Ovary (tissue), 9 donors: Measurements from ENCODE around the gene SLC6A16. TPM values are rescaled to one million over a fixed set of nuclear protein-coding genes. Genes with fewer than 3 reads are reported as not detected.

ENCODE experiments used
- DNase-seq, 5 donors: peaks; one replicate each; pipeline ENCODE4 v3.0.0-alpha.2; 2019 to 2020
- H3K27ac ChIP-seq, 2 donors: fragments of 200-600 bp; one replicate each; pipeline versions ENCODE4 v1.5.1 to v1.8.0; 2019 to 2022
- H3K27me3 ChIP-seq: fragments of 200-600 bp; one replicate; pipeline ENCODE4 v1.8.0; 2022
- H3K36me3 ChIP-seq: fragments of 200-600 bp; sonication (generic); one replicate; pipeline ENCODE4 v1.5.1; 2019
- H3K4me1 ChIP-seq: one replicate; pipeline ENCODE4 v1.8.1; 2013; ENCODE audit warnings: mild to moderate bottlenecking, moderate library complexity; ENCODE audit not compliant: insufficient read depth
- H3K4me3 ChIP-seq: fragments of 200-600 bp; sonication (generic); one replicate; pipeline ENCODE4 v1.5.1; 2017
- H3K9me3 ChIP-seq, 2 donors: fragments of 200-600 bp in 1 of 2; sonication (generic) in 1 of 2; one replicate each; pipeline versions ENCODE4 v1.5.1 to v1.8.1; 2013 to 2019; ENCODE audit warnings: mild to moderate bottlenecking in 1 of 2, moderate library complexity in 1 of 2
- CTCF ChIP-seq, 3 donors: fragments of 450-650 bp in 2 of 3; fragments of 200-600 bp in 1 of 3; IDR thresholded peaks; one replicate each; pipeline versions ENCODE4 v1.5.1 to v1.8.0; 2016 to 2022; ENCODE audit warnings: antibody characterized with exemption in 3 of 3, mild to moderate bottlenecking in 1 of 3
- EP300 ChIP-seq: sonication (generic); formaldehyde crosslinking; IDR thresholded peaks from one replicate; pipeline ENCODE4 v1.6.1; 2017; ENCODE audit warnings: antibody characterized with exemption
- POLR2A ChIP-seq: fragments of 450-650 bp; IDR thresholded peaks from one replicate; pipeline ENCODE4 v1.6.1; 2017; ENCODE audit warnings: antibody characterized with exemption, mild to moderate bottlenecking, moderate library complexity
- WGBS, 3 donors: extraction: QIAGEN DNeasy Blood & Tissue Kit in 1 of 3; methylation state at CpG; one replicate each; pipeline versions ENCODE4 v1.1.5 to v1.1.7; 2013 to 2017; 5-methylcytosine and 5-hydroxymethylcytosine counted together
- intact Hi-C, 4 donors: fragments of 100-400 bp; cut with DNase I; formaldehyde crosslinking; loops; one replicate each; pipeline versions ENCODE4 v1.11.0 to v1.15.1; 2022 to 2023
- microRNA-seq, 3 donors: library from miRNA; unstranded; fragments of <30 nt; microRNA quantifications; one replicate each; pipeline versions ENCODE4 to v1.2.0, GENCODE V29; 2019 to 2020
- polyA plus RNA-seq, 2 donors: library from polyadenylated mRNA; stranded (reverse); fragments of 200-250 nt in 1 of 2; fragments of 350-450 nt in 1 of 2; fragmentation: Illumina TruSeq in 1 of 2; extraction: RNeasy Lipid Tissue Mini Kit (QIAGEN cat#74804) in 1 of 2; gene quantifications; one replicate each; pipeline ENCODE4 v1.2.3, GENCODE V29; 2013 to 2014
- small RNA-seq: library from RNA; depleted of rRNA; stranded (forward); fragments of <200 nt; gene quantifications from one replicate; pipeline ENCODE3, GENCODE V24; 2016
- total RNA-seq, 7 donors: library from RNA; depleted of rRNA in 2 of 7; stranded (reverse); fragments of >200 nt in 2 of 7; fragmentation: NEBNext Ultra II Directional in 3 of 7; extraction: Animal tissue kit (Norgen Biotek cat#: 25700) in 3 of 7; gene quantifications; one replicate each; pipeline versions ENCODE4 v1.1.0 to v1.2.4, GENCODE V29; 2016 to 2023
- donor health status: DM: no; HTN: no; CAD: no; lungs with moderate emphysema.
- donor health status: DM: no; HTN: no; CAD: no.
- donor health status: Bipolar disorder and iron deficiency.
- donor health status: DM: yes; HTN: yes; CAD: no.
- donor health status: DM: no; HTN: no; CAD: no.
- donor health status: DM: yes; HTN: yes; CAD: no.

SLC6A16 gene
- total and polyA plus RNA-seq, 9 donors: 1.8 to 9.3 (median 4.6) TPM

- intact Hi-C loops: no loop called here
- WGBS, 3 donors: 91 to 94% (median 93%) methylated on average over 9 of the region's 9 CpGs
- Histone ChIP-seq H3K27me3 (no peaks in the 10 kb centered on the region), H3K9me3 (no peaks in the 10 kb centered on the region), H3K4me1 (no peaks in the 10 kb centered on the region), H3K27ac (no peak overlapping the region), H3K36me3 (no peaks in the 10 kb centered on the region), H3K4me3 (no peak overlapping the region)
- TF ChIP-seq CTCF (IDR thresholded peaks at IDR 0.05) (no peak), POLR2A (no peak), EP300 (no peak)
- no peak for DNase-seq
These were observed 80.7 kb downstream of the SLC6A16 start for GRCh38 chr19:49244256-49244655.

- DNase-seq: no peak
- 83 to 86% (median 85%) methylated on average over 11 of the region's 11 CpGs for WGBS, 3 donors
- intact Hi-C loops: no loop called here
- Histone ChIP-seq H3K9me3 (no peaks in the 10 kb centered on the region), H3K27me3 (no peaks in the 10 kb centered on the region), H3K36me3 (no peaks in the 10 kb centered on the region), H3K4me1 (no peaks in the 10 kb centered on the region), H3K4me3 (no peak overlapping the region), H3K27ac (no peak overlapping the region)
- TF ChIP-seq POLR2A (no peak), EP300 (no peak), CTCF (IDR thresholded peaks at IDR 0.05) (no peak)
These were observed 81.3 kb downstream of the SLC6A16 start for GRCh38 chr19:49243726-49244125.

DNA sequence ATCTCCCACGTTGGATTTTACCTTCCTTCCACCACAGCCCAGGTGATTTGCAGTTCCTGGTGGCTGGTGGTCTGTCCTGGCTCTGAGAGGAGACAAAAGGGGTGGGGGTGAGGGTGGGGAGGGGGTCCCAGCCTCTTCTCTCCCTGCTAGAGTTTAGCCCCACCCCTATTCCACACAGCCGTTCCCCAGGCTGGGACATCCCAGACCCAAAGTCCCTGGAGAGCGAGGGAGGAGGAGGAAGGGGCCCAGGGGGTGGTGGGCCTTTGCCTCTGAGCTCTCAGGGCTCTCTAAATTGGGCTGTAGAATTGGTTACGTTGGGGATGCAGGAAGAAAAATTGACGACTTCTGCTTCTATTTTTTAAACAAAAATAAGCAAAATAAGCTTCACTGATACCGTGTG, 81.9 kb downstream of the SLC6A16 start:
- H3K27me3 ChIP-seq: no peaks in the 10 kb centered on the region
- no peak overlapping the region for H3K4me3 ChIP-seq
- no peak for DNase-seq
- intact Hi-C loops: no loop called here
- TF ChIP-seq CTCF (IDR thresholded peaks at IDR 0.05): no peak
- TF ChIP-seq POLR2A: no peak
- no peak for TF ChIP-seq EP300
- WGBS, 3 donors: 37 to 41% (median 39%) methylated on average over 6 of the region's 6 CpGs
- H3K36me3 ChIP-seq: no peaks in the 10 kb centered on the region
- no peaks in the 10 kb centered on the region for H3K4me1 ChIP-seq
- H3K27ac ChIP-seq: no peak overlapping the region
- H3K9me3 ChIP-seq: no peaks in the 10 kb centered on the region

DNA sequence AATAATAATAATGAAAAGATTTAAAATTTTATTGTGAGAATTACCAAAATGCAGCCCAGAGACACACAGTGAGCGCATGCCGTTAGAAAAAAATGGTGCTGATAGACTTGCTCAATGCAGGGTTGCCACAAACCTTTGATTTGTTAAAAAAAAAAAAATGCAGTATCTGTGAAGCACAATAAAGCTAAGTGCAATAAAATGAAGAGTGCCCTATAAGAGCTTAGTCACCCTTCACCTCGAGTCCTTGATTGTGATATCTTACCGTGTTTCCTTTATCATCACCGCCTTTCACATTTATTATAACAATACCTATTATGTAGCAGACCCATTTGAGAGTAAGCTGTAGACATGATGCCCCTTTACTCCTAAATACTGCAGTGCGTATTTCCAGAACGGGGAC, 83.2 kb downstream of the SLC6A16 start:
- WGBS, 3 donors: 78 to 88% (median 81%) methylated on average over 7 of the region's 7 CpGs
- no peaks in the 10 kb centered on the region for H3K9me3 ChIP-seq
- no peak overlapping the region for H3K4me3 ChIP-seq
- no peaks in the 10 kb centered on the region for H3K36me3 ChIP-seq
- no peak overlapping the region for H3K27ac ChIP-seq
- intact Hi-C loops: no loop called here
- DNase-seq: no peak
- no peaks in the 10 kb centered on the region for H3K4me1 ChIP-seq
- H3K27me3 ChIP-seq: no peaks in the 10 kb centered on the region
- TF ChIP-seq EP300 (no peak), POLR2A (no peak), CTCF (IDR thresholded peaks at IDR 0.05) (no peak)

Small RNA genes within 50 kb of the gene (microRNA-seq; reads per million reads assigned to microRNA genes)
- gene MIR4324: 0.16 to 0.38 (median 0.18) reads per million in 3 donors

Small RNA genes within 50 kb of the gene (small RNA-seq; reads per million reads assigned to genes)
- gene MIR4324: not detected

Other genes with a start within 250 kb of the SLC6A16 start
- 100 to 1,000 TPM; 181 to 284 (median 252) TPM for gene SNRNP70, start 239.7 kb downstream of the SLC6A16 start, total RNA-seq
- gene SNRNP70, start 239.7 kb downstream of the SLC6A16 start, polyA plus RNA-seq: 100 to 1,000 TPM; 133 to 366 TPM
- gene LIN7B, start 210.8 kb downstream of the SLC6A16 start, total RNA-seq: 1 to 10 TPM; 6.6 to 9.8 (median 8.5) TPM
- 1 to 10 TPM in 1 of 2 donors, under 1 TPM in 1; 0.82 to 8.9 TPM for gene LIN7B, start 210.8 kb downstream of the SLC6A16 start, polyA plus RNA-seq
- gene C19orf73, start 206.0 kb downstream of the SLC6A16 start, total RNA-seq: 1 to 10 TPM in 1 of 7 donors, under 1 TPM in 3, not detected in 3; 0.45 to 1.5 (median 0.46) TPM
- under 1 TPM in 1 of 2 donors, not detected in 1; 0.42 TPM for gene C19orf73, start 206.0 kb downstream of the SLC6A16 start, polyA plus RNA-seq
- gene PPFIA3, start 205.6 kb downstream of the SLC6A16 start, total RNA-seq: 1 to 10 TPM in 6 of 7 donors, under 1 TPM in 1; 0.72 to 6.1 (median 3.2) TPM
- gene PPFIA3, start 205.6 kb downstream of the SLC6A16 start, polyA plus RNA-seq: 1 to 10 TPM in 1 of 2 donors, under 1 TPM in 1; 0.55 to 5.8 TPM
- gene HRC, start 169.8 kb downstream of the SLC6A16 start, total RNA-seq: 1 to 10 TPM in 5 of 7 donors, under 1 TPM in 2; 0.36 to 3.0 (median 2.1) TPM
- gene HRC, start 169.8 kb downstream of the SLC6A16 start, polyA plus RNA-seq: 10 to 100 TPM in 1 of 2 donors, 1 to 10 TPM in 1; 4.0 to 10.5 TPM
- 10 to 100 TPM in 2 of 7 donors, 1 to 10 TPM in 5; 1.2 to 12.2 (median 8.2) TPM for gene TRPM4, start 167.4 kb downstream of the SLC6A16 start, total RNA-seq
- gene TRPM4, start 167.4 kb downstream of the SLC6A16 start, polyA plus RNA-seq: 1 to 10 TPM; 1.1 to 5.1 TPM
- 10 to 100 TPM in 1 of 7 donors, 1 to 10 TPM in 6; 1.5 to 11.6 (median 5.4) TPM for gene CD37, start 10.2 kb upstream of the SLC6A16 start, total RNA-seq
- gene CD37, start 10.2 kb upstream of the SLC6A16 start, polyA plus RNA-seq: 10 to 100 TPM in 1 of 2 donors, 1 to 10 TPM in 1; 3.5 to 21.5 TPM
- gene TEAD2, start 37.2 kb upstream of the SLC6A16 start, total RNA-seq: 10 to 100 TPM; 27.8 to 63.1 (median 47.3) TPM
- gene TEAD2, start 37.2 kb upstream of the SLC6A16 start, polyA plus RNA-seq: 10 to 100 TPM; 34.0 to 38.4 TPM
- 1 to 10 TPM in 5 of 7 donors, under 1 TPM in 1, not detected in 1; 0.22 to 2.4 (median 1.3) TPM for gene DKKL1, start 38.7 kb upstream of the SLC6A16 start, total RNA-seq
- gene DKKL1, start 38.7 kb upstream of the SLC6A16 start, polyA plus RNA-seq: under 1 TPM; 0.35 to 0.42 TPM
- gene KASH5, start 63.1 kb upstream of the SLC6A16 start, total RNA-seq: under 1 TPM in 1 of 7 donors, not detected in 6; 0.23 TPM
- under 1 TPM in 1 of 2 donors, not detected in 1; 0.15 TPM for gene KASH5, start 63.1 kb upstream of the SLC6A16 start, polyA plus RNA-seq
- not detected for gene PTH2, start 98.2 kb upstream of the SLC6A16 start, total RNA-seq
- not detected for gene PTH2, start 98.2 kb upstream of the SLC6A16 start, polyA plus RNA-seq
- not detected for gene GFY, start 100.2 kb upstream of the SLC6A16 start, total RNA-seq
- gene GFY, start 100.2 kb upstream of the SLC6A16 start, polyA plus RNA-seq: not detected
- gene SLC17A7, start 116.3 kb upstream of the SLC6A16 start, total RNA-seq: under 1 TPM in 5 of 7 donors, not detected in 2; 0.15 to 0.57 (median 0.17) TPM
- gene SLC17A7, start 116.3 kb upstream of the SLC6A16 start, polyA plus RNA-seq: 1 to 10 TPM in 1 of 2 donors, under 1 TPM in 1; 0.19 to 2.5 TPM
- gene PIH1D1, start 126.6 kb upstream of the SLC6A16 start, total RNA-seq: 10 to 100 TPM; 42.6 to 69.4 (median 58.5) TPM
- gene PIH1D1, start 126.6 kb upstream of the SLC6A16 start, polyA plus RNA-seq: 10 to 100 TPM; 28.6 to 63.5 TPM
- 10 to 100 TPM; 15.8 to 24.2 (median 20.2) TPM for gene ALDH16A1, start 128.0 kb upstream of the SLC6A16 start, total RNA-seq
- gene ALDH16A1, start 128.0 kb upstream of the SLC6A16 start, polyA plus RNA-seq: 10 to 100 TPM in 1 of 2 donors, under 1 TPM in 1; 0.93 to 22.5 TPM
- 10 to 100 TPM in 5 of 7 donors, 1 to 10 TPM in 2; 5.1 to 15.2 (median 12.2) TPM for gene FLT3LG, start 149.0 kb upstream of the SLC6A16 start, total RNA-seq
- 10 to 100 TPM in 1 of 2 donors, 1 to 10 TPM in 1; 3.9 to 15.3 TPM for gene FLT3LG, start 149.0 kb upstream of the SLC6A16 start, polyA plus RNA-seq
- 1,000 to 10,000 TPM; 4,998 to 9,736 (median 6,664) TPM for gene RPL13A, start 162.4 kb upstream of the SLC6A16 start, total RNA-seq
- 1,000 to 10,000 TPM; 3,682 to 6,907 TPM for gene RPL13A, start 162.4 kb upstream of the SLC6A16 start, polyA plus RNA-seq
- over 10,000 TPM in 2 of 7 donors, 1,000 to 10,000 TPM in 5; 2,881 to 13,366 (median 4,211) TPM for gene RPS11, start 171.2 kb upstream of the SLC6A16 start, total RNA-seq
- gene RPS11, start 171.2 kb upstream of the SLC6A16 start, polyA plus RNA-seq: 1,000 to 10,000 TPM; 8,754 to 9,572 TPM
- gene FCGRT, start 187.5 kb upstream of the SLC6A16 start, total RNA-seq: 100 to 1,000 TPM; 158 to 247 (median 238) TPM
- gene FCGRT, start 187.5 kb upstream of the SLC6A16 start, polyA plus RNA-seq: 100 to 1,000 TPM; 180 to 295 TPM
- gene RCN3, start 202.8 kb upstream of the SLC6A16 start, total RNA-seq: 10 to 100 TPM; 26.4 to 54.8 (median 37.8) TPM
- 10 to 100 TPM; 13.6 to 37.5 TPM for gene RCN3, start 202.8 kb upstream of the SLC6A16 start, polyA plus RNA-seq